Gastroesophageal sphincter (tissue), 4 donors: ENCODE data around the gene PRTG. TPM values are rescaled to one million over a fixed set of nuclear protein-coding genes. Genes with fewer than 3 reads are reported as not detected.
"Not testable (repeated sequence)": the region's sequence is repeated elsewhere in the genome, so short reads cannot be mapped to it uniquely, and the experiment has no call there.

ENCODE experiments used
- ATAC-seq: fragments of 150-250 bp; one replicate; pipeline ENCODE4 v1.9.1; 2016; ENCODE audit warnings: mild to moderate bottlenecking, moderate library complexity
- H3K27ac ChIP-seq, 4 donors: fragments of 200-600 bp; sonication (generic) in 3 of 4; 1 replicate in 3 of 4; 2 replicates in 1 of 4; pipeline ENCODE4 v1.5.1; 2016 to 2019
- H3K27me3 ChIP-seq: fragments of 200-600 bp; sonication (generic); one replicate; pipeline ENCODE4 v1.5.1; 2019
- H3K36me3 ChIP-seq, 2 donors: fragments of 200-600 bp; sonication (generic); one replicate each; pipeline ENCODE4 v1.5.1; 2019; ENCODE audit warnings: control low read depth in 1 of 2
- H3K4me1 ChIP-seq, 3 donors: fragments of 200-600 bp; sonication (generic); 1 replicate in 2 of 3; 2 replicates in 1 of 3; pipeline ENCODE4 v1.5.1; 2016 to 2019; ENCODE audit warnings: control low read depth in 2 of 3
- H3K4me3 ChIP-seq, 2 donors: fragments of 200-600 bp; sonication (generic); one replicate each; pipeline ENCODE4 v1.5.1; 2019; ENCODE audit warnings: mild to moderate bottlenecking in 1 of 2, moderate library complexity in 1 of 2
- H3K9me3 ChIP-seq, 3 donors: fragments of 200-600 bp; sonication (generic); one replicate each; pipeline ENCODE4 v1.5.1; 2017 to 2019; ENCODE audit warnings: control low read depth in 2 of 3
- EP300 ChIP-seq: sonication (generic); formaldehyde crosslinking; IDR thresholded peaks from one replicate; pipeline ENCODE4 v1.6.1; 2017; ENCODE audit warnings: antibody characterized with exemption, mild to moderate bottlenecking
- POLR2A ChIP-seq, 2 donors: fragments of 450-650 bp; IDR thresholded peaks; one replicate each; pipeline ENCODE4 v1.6.1; 2017; ENCODE audit warnings: antibody characterized with exemption in 2 of 2, mild to moderate bottlenecking in 2 of 2, moderate library complexity in 1 of 2
- POLR2AphosphoS5 ChIP-seq: sonication (generic); formaldehyde crosslinking; IDR thresholded peaks from one replicate; pipeline ENCODE4 v1.6.1; 2017; ENCODE audit warnings: antibody characterized with exemption
- WGBS, 2 donors: methylation state at CpG; one replicate each; pipeline ENCODE4 v1.1.5; 2018; ENCODE audit warnings: low coverage in 1 of 2; 5-methylcytosine and 5-hydroxymethylcytosine counted together
- total RNA-seq, 4 donors: library from RNA; depleted of rRNA; stranded (reverse); fragments of >200 nt; gene quantifications; one replicate each; pipeline ENCODE4 v1.1.0, GENCODE V29; 2016
- TF ChIP-seq, protein P1 (sequence below), 4 experiments: fragments of 200-600 bp in 2 of 4; fragments of 450-650 bp in 2 of 4; sonication (generic) in 1 of 4; IDR thresholded peaks; one replicate each; pipeline ENCODE4 v1.5.1; 2017 to 2019; ENCODE audit warnings: antibody characterized with exemption in 4 of 4, mild to moderate bottlenecking in 2 of 4, moderate library complexity in 2 of 4

PRTG gene
- total RNA-seq, 4 donors from 2014 or later, result 0.81 to 3.3 (median 1.2) TPM

DNA sequence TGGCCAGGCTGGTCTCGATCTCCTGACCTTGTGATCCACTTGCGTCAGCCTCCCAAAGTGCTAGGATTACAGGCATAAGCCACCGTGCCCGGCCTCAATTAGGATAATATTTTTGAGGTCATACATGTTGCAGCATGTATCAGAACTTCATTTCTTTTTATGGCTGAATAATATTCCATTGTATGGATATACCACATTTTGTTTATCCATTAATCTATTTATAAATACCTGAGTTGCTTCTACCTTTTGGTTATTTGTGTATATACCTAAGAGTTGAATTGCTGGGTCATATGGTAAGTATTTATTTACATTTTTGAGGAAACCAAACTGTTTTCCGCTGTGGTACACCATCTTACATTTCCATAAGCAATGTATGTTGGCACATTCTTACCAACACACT, 136.7 kb downstream of the PRTG start:
- no peak for ATAC-seq
- Histone ChIP-seq H3K4me1 (no peaks in the 10 kb centered on the region), H3K36me3 (no peaks in the 10 kb centered on the region), H3K27me3 (no peaks in the 10 kb centered on the region), H3K9me3 (peaks cover 0 to 4% (median 0%) of the 10 kb centered on the region in 3 donors), H3K4me3 (no peak overlapping the region), H3K27ac (no peak overlapping the region)
- 100% methylated on average over 5 of the region's 5 CpGs for WGBS, 2 donors
- no peak for TF ChIP-seq POLR2A (IDR thresholded peaks at IDR 0.05)
- TF ChIP-seq EP300, result no peak
- no peak for TF ChIP-seq POLR2AphosphoS5
- TF ChIP-seq, protein P1, sequence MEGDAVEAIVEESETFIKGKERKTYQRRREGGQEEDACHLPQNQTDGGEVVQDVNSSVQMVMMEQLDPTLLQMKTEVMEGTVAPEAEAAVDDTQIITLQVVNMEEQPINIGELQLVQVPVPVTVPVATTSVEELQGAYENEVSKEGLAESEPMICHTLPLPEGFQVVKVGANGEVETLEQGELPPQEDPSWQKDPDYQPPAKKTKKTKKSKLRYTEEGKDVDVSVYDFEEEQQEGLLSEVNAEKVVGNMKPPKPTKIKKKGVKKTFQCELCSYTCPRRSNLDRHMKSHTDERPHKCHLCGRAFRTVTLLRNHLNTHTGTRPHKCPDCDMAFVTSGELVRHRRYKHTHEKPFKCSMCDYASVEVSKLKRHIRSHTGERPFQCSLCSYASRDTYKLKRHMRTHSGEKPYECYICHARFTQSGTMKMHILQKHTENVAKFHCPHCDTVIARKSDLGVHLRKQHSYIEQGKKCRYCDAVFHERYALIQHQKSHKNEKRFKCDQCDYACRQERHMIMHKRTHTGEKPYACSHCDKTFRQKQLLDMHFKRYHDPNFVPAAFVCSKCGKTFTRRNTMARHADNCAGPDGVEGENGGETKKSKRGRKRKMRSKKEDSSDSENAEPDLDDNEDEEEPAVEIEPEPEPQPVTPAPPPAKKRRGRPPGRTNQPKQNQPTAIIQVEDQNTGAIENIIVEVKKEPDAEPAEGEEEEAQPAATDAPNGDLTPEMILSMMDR (IDR thresholded peaks at IDR 0.05), result no peak

DNA sequence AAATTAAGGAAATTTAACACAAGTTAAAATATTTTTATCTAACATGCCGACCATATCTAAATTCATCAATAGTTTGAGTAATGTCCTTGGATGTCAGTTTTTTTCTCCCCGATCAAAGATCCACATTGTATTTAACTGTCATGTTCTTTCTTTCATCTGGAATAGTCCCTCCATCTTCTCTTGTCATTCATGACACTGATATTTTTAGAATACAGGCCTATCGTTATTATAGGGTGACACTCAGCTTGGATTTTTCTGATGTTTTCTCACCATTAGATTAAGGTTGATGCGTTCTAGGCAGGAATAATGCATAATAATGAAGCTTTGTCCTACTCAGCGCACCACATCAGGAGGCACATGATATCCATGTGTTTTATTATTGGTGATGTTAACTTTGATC, 141.6 kb downstream of the PRTG start:
- 79 to 86% methylated on average over 5 of the region's 5 CpGs for WGBS, 2 donors
- Histone ChIP-seq H3K36me3 (no peaks in the 10 kb centered on the region), H3K9me3 (peaks cover 0 to 4% (median 0%) of the 10 kb centered on the region in 3 donors), H3K27me3 (no peaks in the 10 kb centered on the region), H3K4me1 (no peaks in the 10 kb centered on the region), H3K4me3 (no peak overlapping the region), H3K27ac (no peak overlapping the region)
- TF ChIP-seq POLR2A (IDR thresholded peaks at IDR 0.05), result no peak
- TF ChIP-seq EP300, result no peak
- TF ChIP-seq, protein P1 (IDR thresholded peaks at IDR 0.05), result no peak
- TF ChIP-seq POLR2AphosphoS5, result no peak
- ATAC-seq, result no peak

DNA sequence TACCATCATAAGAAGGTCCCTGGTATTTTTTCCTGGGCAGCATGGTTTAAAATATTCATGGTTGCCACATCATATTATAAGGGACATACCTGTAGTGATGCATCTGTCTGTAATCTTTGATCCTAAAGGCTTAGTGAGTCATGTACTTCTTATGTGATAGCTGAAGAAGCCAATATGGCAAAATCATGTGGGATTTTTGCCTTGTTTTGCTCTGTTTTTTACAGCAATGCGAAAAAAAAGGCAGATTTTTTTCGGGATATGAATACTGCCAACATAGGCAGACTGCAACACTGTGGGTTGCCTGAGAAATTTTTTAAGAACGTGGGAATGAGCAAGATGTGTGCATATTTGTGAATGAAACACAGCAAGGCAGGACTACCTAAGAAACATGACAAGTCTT, 143.5 kb downstream of the PRTG start:
- no peaks in the 10 kb centered on the region for H3K27me3 ChIP-seq
- ATAC-seq, result no peak
- H3K4me3 ChIP-seq, result no peak overlapping the region
- no peaks in the 10 kb centered on the region for H3K36me3 ChIP-seq
- TF ChIP-seq EP300 (no peak), POLR2A (IDR thresholded peaks at IDR 0.05) (no peak), POLR2AphosphoS5 (no peak)
- TF ChIP-seq, protein P1 (IDR thresholded peaks at IDR 0.05), result no peak
- no peaks in the 10 kb centered on the region for H3K9me3 ChIP-seq
- H3K27ac ChIP-seq, result no peak overlapping the region
- WGBS, 2 donors, result 79 to 92% methylated on average over 3 of the region's 3 CpGs
- no peaks in the 10 kb centered on the region for H3K4me1 ChIP-seq

DNA sequence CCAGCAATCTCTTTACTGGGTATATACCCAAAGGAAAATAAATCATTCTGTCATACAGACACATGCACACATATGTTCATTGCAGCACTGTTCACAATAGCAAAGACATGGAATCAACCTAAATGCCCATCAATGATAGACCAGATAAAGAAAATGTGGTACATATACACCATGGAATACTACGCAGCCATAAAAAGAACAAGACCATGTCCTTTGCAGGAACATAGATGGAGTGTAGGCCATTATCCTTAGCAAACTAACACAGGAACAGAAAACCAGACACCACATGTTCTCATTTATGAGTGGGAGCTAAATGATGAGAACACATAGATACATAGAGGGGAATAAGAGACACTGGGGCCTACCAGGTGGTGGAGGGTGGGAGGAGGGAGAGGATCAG, 149.9 kb downstream of the PRTG start:
- not testable (repeated sequence) for H3K27me3 ChIP-seq, H3K4me1 ChIP-seq, H3K36me3 ChIP-seq, H3K9me3 ChIP-seq, H3K4me3 ChIP-seq, H3K27ac ChIP-seq, ATAC-seq
- 86 to 100% methylated on average over 1 of the region's 1 CpG for WGBS, 2 donors

DNA sequence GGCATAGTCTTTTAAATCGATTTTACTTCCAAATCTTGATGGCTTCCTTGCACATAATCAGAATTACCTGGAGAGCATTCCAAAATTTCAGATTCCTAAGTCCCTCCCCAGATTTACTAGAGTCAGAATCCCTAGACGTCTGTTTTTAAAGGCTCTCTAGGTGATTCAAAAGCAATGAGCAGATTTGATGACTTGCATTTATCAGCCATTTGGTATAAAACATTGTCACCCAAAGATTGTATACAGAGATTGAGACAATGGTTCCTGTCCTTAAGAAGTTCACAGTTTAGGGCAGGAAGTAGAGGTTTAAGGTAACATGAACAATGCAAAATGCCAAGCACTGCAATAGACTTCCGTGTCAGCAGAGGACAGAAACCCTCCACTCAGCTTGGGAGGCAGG, 152.2 kb downstream of the PRTG start:
- 69 to 91% methylated on average over 2 to 3 of the region's 3 CpGs for WGBS, 2 donors
- Histone ChIP-seq H3K9me3 (no peaks in the 10 kb centered on the region), H3K4me3 (no peak overlapping the region), H3K27me3 (no peaks in the 10 kb centered on the region), H3K4me1 (peaks cover 0 to 28% (median 3%) of the 10 kb centered on the region in 3 donors), H3K36me3 (no peaks in the 10 kb centered on the region), H3K27ac (no peak overlapping the region)
- ATAC-seq, result no peak
- no peak for TF ChIP-seq EP300
- TF ChIP-seq POLR2AphosphoS5, result no peak
- no peak for TF ChIP-seq POLR2A (IDR thresholded peaks at IDR 0.05)
- TF ChIP-seq, protein P1 (IDR thresholded peaks at IDR 0.05), result no peak
